Neutrophil (primary cell): ENCODE results near the gene C11orf97.
"Not testable (repeated sequence)": the region's sequence is repeated elsewhere in the genome, so short reads cannot be mapped to it uniquely, and the experiment has no call there.

ENCODE experiments used
- H3K27ac ChIP-seq: fragments of 200-600 bp; sonication (generic); 2 replicates; pipeline ENCODE4 v1.5.1; 2016; ENCODE audit warnings: mild to moderate bottlenecking, moderate library complexity
- H3K27me3 ChIP-seq: fragments of 200-600 bp; sonication (generic); 2 replicates; pipeline ENCODE4 v1.6.0; 2016; ENCODE audit warnings: mild to moderate bottlenecking
- H3K36me3 ChIP-seq: fragments of 200-600 bp; sonication (generic); 2 replicates; pipeline ENCODE4 v1.5.1; 2017
- H3K4me1 ChIP-seq, 2 experiments: fragments of 200-600 bp in 1 of 2; sonication (generic) in 1 of 2; 1 replicate in 1 of 2; 2 replicates in 1 of 2; pipeline versions ENCODE4 v1.5.1 to v1.6.1; 2013 to 2016; ENCODE audit warnings: low read depth in 1 of 2, low read length in 1 of 2, mild to moderate bottlenecking in 1 of 2, moderate library complexity in 1 of 2; ENCODE audit not compliant: control insufficient read depth in 1 of 2, insufficient read depth in 1 of 2
- H3K4me3 ChIP-seq, 2 experiments: fragments of 200-600 bp in 1 of 2; sonication (generic) in 1 of 2; 1 replicate in 1 of 2; 2 replicates in 1 of 2; pipeline ENCODE4 v1.5.1; 2013 to 2016; ENCODE audit warnings: low read depth in 1 of 2, low read length in 1 of 2, mild to moderate bottlenecking in 1 of 2, moderate library complexity in 1 of 2
- H3K9me3 ChIP-seq: fragments of 200-600 bp; sonication (generic); 2 replicates; pipeline ENCODE4 v1.5.1; 2016
- CTCF ChIP-seq: fragments of 200-600 bp; sonication (generic); IDR thresholded peaks from 2 replicates; pipeline ENCODE4 v1.5.1; 2016; ENCODE audit warnings: antibody characterized with exemption

The C11orf97 gene

GRCh38 chr11:94553938-94554337, 41.7 kb downstream of the C11orf97 start:
- Histone ChIP-seq H3K9me3 (no peaks in the 10 kb centered on the region), H3K27me3 (no peaks in the 10 kb centered on the region), H3K36me3 (no peaks in the 10 kb centered on the region), H3K27ac (no peak overlapping the region), H3K4me1 (peaks cover 53 to 68% of the 10 kb centered on the region in 2 experiments), H3K4me3 (no peak overlapping the region)
- TF ChIP-seq CTCF: no peak

GRCh38 chr11:94555752-94556329, 43.6 kb downstream of the C11orf97 start:
- not testable (repeated sequence) for H3K9me3 ChIP-seq, H3K36me3 ChIP-seq, H3K4me3 ChIP-seq, H3K27me3 ChIP-seq
- Histone ChIP-seq H3K27ac (peak overlapping the region; percentile 27), H3K4me1 (peaks cover 50 to 66% of the 10 kb centered on the region in 2 experiments)

GRCh38 chr11:94557421-94557820, 45.2 kb downstream of the C11orf97 start:
- TF ChIP-seq CTCF: no peak
- Histone ChIP-seq H3K9me3 (no peaks in the 10 kb centered on the region), H3K36me3 (no peaks in the 10 kb centered on the region), H3K4me1 (peaks cover 47 to 53% of the 10 kb centered on the region in 2 experiments), H3K4me3 (no peak overlapping the region), H3K27ac (peak overlapping the region; percentile 86), H3K27me3 (no peaks in the 10 kb centered on the region)

- no peaks in the 10 kb centered on the region for H3K27me3 ChIP-seq
- no peaks in the 10 kb centered on the region for H3K9me3 ChIP-seq
- H3K36me3 ChIP-seq: no peaks in the 10 kb centered on the region
- peak overlapping the region; percentile 86 for H3K27ac ChIP-seq
- H3K4me1 ChIP-seq: peaks cover 47 to 50% of the 10 kb centered on the region in 2 experiments
- H3K4me3 ChIP-seq: no peak overlapping the region
- TF ChIP-seq CTCF: no peak
These were observed 45.7 kb downstream of the C11orf97 start for GRCh38 chr11:94557992-94558391.

GRCh38 chr11:94558468-94558867, 46.2 kb downstream of the C11orf97 start:
- Histone ChIP-seq H3K27ac (peak overlapping the region; percentile 86), H3K4me3 (peak overlapping the region in 1 of 2 experiments; percentile 12), H3K27me3 (no peaks in the 10 kb centered on the region), H3K9me3 (no peaks in the 10 kb centered on the region), H3K36me3 (no peaks in the 10 kb centered on the region), H3K4me1 (peaks cover 50% of the 10 kb centered on the region in 2 experiments)
- no peak for TF ChIP-seq CTCF

GRCh38 chr11:94558932-94559331, 46.7 kb downstream of the C11orf97 start:
- no peaks in the 10 kb centered on the region for H3K9me3 ChIP-seq
- no peak for TF ChIP-seq CTCF
- H3K4me3 ChIP-seq: peak overlapping the region in 1 of 2 experiments; percentile 12
- no peaks in the 10 kb centered on the region for H3K36me3 ChIP-seq
- peaks cover 54 to 55% of the 10 kb centered on the region in 2 experiments for H3K4me1 ChIP-seq
- peak overlapping the region; percentile 86 for H3K27ac ChIP-seq
- no peaks in the 10 kb centered on the region for H3K27me3 ChIP-seq
